Suprapubic skin (tissue), 4 donors: ENCODE data around the gene CEND1. TPM values are rescaled to one million over a fixed set of nuclear protein-coding genes. Genes with fewer than 3 reads are reported as not detected.

Experiments used
- DNase-seq, 2 donors: peaks; one replicate each; pipeline ENCODE4 v3.0.0-alpha.2; 2019; ENCODE audit warnings: low spot score in 2 of 2
- H3K27ac ChIP-seq: fragments of 200-600 bp; sonication (generic); one replicate; pipeline ENCODE4 v1.5.1; 2019
- H3K27me3 ChIP-seq: fragments of 200-600 bp; sonication (generic); one replicate; pipeline ENCODE4 v1.5.1; 2019
- H3K36me3 ChIP-seq: fragments of 200-600 bp; sonication (generic); one replicate; pipeline ENCODE4 v1.5.1; 2019
- H3K4me1 ChIP-seq: fragments of 200-600 bp; sonication (generic); one replicate; pipeline ENCODE4 v1.5.1; 2019
- H3K4me3 ChIP-seq: fragments of 200-600 bp; sonication (generic); one replicate; pipeline ENCODE4 v1.5.1; 2019; ENCODE audit warnings: mild to moderate bottlenecking
- H3K9me3 ChIP-seq: fragments of 200-600 bp; sonication (generic); one replicate; pipeline ENCODE4 v1.5.1; 2019
- CTCF ChIP-seq, 2 donors: fragments of 200-600 bp in 1 of 2; fragments of 450-650 bp in 1 of 2; sonication (generic) in 1 of 2; IDR thresholded peaks; one replicate each; pipeline ENCODE4 v1.5.1; 2016 to 2019; ENCODE audit warnings: antibody characterized with exemption in 2 of 2, mild to moderate bottlenecking in 1 of 2, moderate library complexity in 1 of 2
- EP300 ChIP-seq: sonication (generic); formaldehyde crosslinking; IDR thresholded peaks from one replicate; pipeline ENCODE4 v1.6.1; 2017; ENCODE audit warnings: antibody characterized with exemption
- POLR2A ChIP-seq, 2 donors: fragments of 450-650 bp; IDR thresholded peaks; one replicate each; pipeline ENCODE4 v1.6.1; 2017; ENCODE audit warnings: antibody characterized with exemption in 2 of 2, mild to moderate bottlenecking in 2 of 2, moderate library complexity in 2 of 2
- POLR2AphosphoS5 ChIP-seq, 3 donors: sonication (generic); formaldehyde crosslinking; IDR thresholded peaks; one replicate each; pipeline ENCODE4 v1.6.1; 2017; ENCODE audit warnings: antibody characterized with exemption in 3 of 3
- WGBS: methylation state at CpG from one replicate; pipeline ENCODE4 v1.1.5; 2018; 5-methylcytosine and 5-hydroxymethylcytosine counted together
- total RNA-seq, 4 donors: library from RNA; depleted of rRNA; stranded (reverse); fragments of >200 nt; gene quantifications; one replicate each; pipeline ENCODE4 v1.1.0, GENCODE V29; 2016

Gene CEND1
- total RNA-seq, 4 donors from 2014 or later: not detected

GRCh38 chr11:813072-813455 is 23.2 kb upstream of the CEND1 start:
- peaks cover 32% of the 10 kb centered on the region for H3K4me1 ChIP-seq
- H3K4me3 ChIP-seq: no peak overlapping the region
- 100% methylated on average over 2 of the region's 6 CpGs for WGBS
- no peak overlapping the region for H3K27ac ChIP-seq
- no peaks in the 10 kb centered on the region for H3K27me3 ChIP-seq
- peaks cover 30% of the 10 kb centered on the region for H3K36me3 ChIP-seq
- no peaks in the 10 kb centered on the region for H3K9me3 ChIP-seq
- no peak for TF ChIP-seq POLR2A (IDR thresholded peaks at IDR 0.05)
- TF ChIP-seq POLR2AphosphoS5 (IDR thresholded peaks at IDR 0.05): no peak
- no peak for TF ChIP-seq EP300
- no peak for TF ChIP-seq CTCF (IDR thresholded peaks at IDR 0.05)
- DNase-seq: no peak

DNA sequence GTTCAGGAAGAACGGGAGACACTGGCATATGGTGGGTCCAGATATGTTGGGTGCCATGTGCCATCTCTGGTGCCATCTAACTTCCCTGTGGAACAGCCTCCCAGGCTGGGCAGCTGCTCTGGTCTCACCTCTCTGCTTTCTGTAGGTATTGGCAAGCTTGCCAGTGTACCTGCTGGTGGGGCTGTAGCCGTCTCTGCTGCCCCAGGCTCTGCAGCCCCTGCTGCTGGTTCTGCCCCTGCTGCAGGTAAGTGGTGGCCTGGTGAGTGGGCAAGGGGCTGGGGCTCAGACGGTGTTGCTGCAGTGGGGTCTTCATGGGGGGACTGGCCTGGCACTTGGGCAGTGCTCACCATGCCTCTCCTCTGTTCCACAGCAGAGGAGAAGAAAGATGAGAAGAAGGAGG is 22.5 kb upstream of the CEND1 start:
- 75% methylated on average over 3 of the region's 3 CpGs for WGBS
- H3K4me3 ChIP-seq: no peak overlapping the region

GRCh38 chr11:811446-812245 is 21.8 kb upstream of the CEND1 start:
- Histone ChIP-seq H3K4me3 (peak overlapping the region; percentile 98), H3K27me3 (no peaks in the 10 kb centered on the region), H3K4me1 (peaks cover 35% of the 10 kb centered on the region), H3K36me3 (peaks cover 30% of the 10 kb centered on the region), H3K9me3 (no peaks in the 10 kb centered on the region), H3K27ac (peak overlapping the region; percentile 34)
- DNase-seq: no peak
- no peak for TF ChIP-seq CTCF (IDR thresholded peaks at IDR 0.05)
- TF ChIP-seq POLR2A (IDR thresholded peaks at IDR 0.05): no peak
- TF ChIP-seq EP300: no peak
- no peak for TF ChIP-seq POLR2AphosphoS5 (IDR thresholded peaks at IDR 0.05)
- 74% methylated on average over 10 of the region's 14 CpGs for WGBS

More for the DNA sequence above, 22.5 kb upstream of the CEND1 start:
- no peaks in the 10 kb centered on the region for H3K9me3 ChIP-seq
- no peak for DNase-seq
- peaks cover 30% of the 10 kb centered on the region for H3K36me3 ChIP-seq
- H3K27me3 ChIP-seq: no peaks in the 10 kb centered on the region
- TF ChIP-seq CTCF (IDR thresholded peaks at IDR 0.05): no peak
- TF ChIP-seq POLR2AphosphoS5 (IDR thresholded peaks at IDR 0.05): no peak
- TF ChIP-seq POLR2A (IDR thresholded peaks at IDR 0.05): no peak
- no peak for TF ChIP-seq EP300
- peaks cover 35% of the 10 kb centered on the region for H3K4me1 ChIP-seq
- no peak overlapping the region for H3K27ac ChIP-seq

- H3K36me3 ChIP-seq: peaks cover 30% of the 10 kb centered on the region
- peak overlapping the region; percentile 98 for H3K4me3 ChIP-seq
- no peaks in the 10 kb centered on the region for H3K27me3 ChIP-seq
- DNase-seq: no peak
- H3K27ac ChIP-seq: peak overlapping the region; percentile 95
- under 1% methylated on average over 24 of the region's 55 CpGs for WGBS
- no peak for TF ChIP-seq EP300
- no peak for TF ChIP-seq CTCF (IDR thresholded peaks at IDR 0.05)
- TF ChIP-seq POLR2AphosphoS5 (IDR thresholded peaks at IDR 0.05): no peak
- H3K4me1 ChIP-seq: peaks cover 43% of the 10 kb centered on the region
- no peaks in the 10 kb centered on the region for H3K9me3 ChIP-seq
These were observed 20.2 kb upstream of the CEND1 start for GRCh38 chr11:810040-810567.

DNA sequence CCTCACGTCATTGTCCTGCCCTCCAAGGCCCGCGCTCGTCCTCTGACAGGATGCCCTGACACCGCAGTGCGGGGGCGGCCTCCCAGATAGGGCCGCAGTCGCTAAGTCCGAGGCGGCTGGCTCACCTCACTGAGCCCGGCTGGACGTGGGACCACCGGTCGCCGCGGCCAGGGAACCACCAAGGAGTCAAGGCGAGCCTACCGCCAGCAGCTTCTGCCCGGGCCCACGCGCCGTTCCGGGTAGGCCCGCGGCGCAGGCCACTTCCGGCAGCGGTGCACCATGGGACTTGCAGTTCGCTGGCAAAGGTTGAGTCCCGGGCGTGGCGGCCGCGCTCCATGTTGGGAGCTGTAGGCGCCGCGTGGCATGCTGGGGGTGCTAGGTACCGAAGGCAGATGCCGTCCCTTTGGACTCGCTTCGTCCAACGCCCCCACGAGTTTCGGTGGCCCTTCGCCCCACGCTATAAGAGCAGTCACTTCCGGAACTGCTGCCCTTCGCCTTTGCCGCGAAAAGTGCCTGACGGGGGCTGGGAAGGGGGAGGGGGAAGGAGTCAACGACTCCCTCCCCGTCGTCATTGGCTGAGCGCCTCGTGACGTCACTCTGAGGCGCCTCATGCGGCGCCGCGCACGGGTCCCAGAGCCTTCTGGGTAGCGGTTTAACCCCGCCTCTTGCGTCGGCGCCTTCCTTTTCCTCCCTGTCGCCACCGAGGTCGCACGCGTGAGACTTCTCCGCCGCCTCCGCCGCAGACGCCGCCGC is 19.6 kb upstream of the CEND1 start, which contains the start of gene RPLP2:
Gene RPLP2 (plus strand): TSS at position 681 of the 753 bp plus-strand sequence. CDS start 268 bp downstream, outside the sequence.
- 0% methylated on average over 16 of the region's 81 CpGs for WGBS
- Histone ChIP-seq H3K4me3 (peak within 1 kb of the TSS; percentile 98), H3K27ac (peak within 1 kb of the TSS; percentile 95), H3K9me3 (no peaks in the 10 kb centered on the region), H3K36me3 (peaks cover 30% of the 10 kb centered on the region), H3K27me3 (no peaks in the 10 kb centered on the region), H3K4me1 (peaks cover 49% of the 10 kb centered on the region)
- TF ChIP-seq EP300 (no peak), POLR2A (IDR thresholded peaks at IDR 0.05) (peak; percentile 73 to 92), POLR2AphosphoS5 (IDR thresholded peaks at IDR 0.05) (peak; percentile 93 to 95 (median 94)), CTCF (IDR thresholded peaks at IDR 0.05) (no peak)
- DNase-seq: peak; percentile 99 to 100
